Measurements from ENCODE around the gene ADAMTSL3.

The ADAMTSL3 gene

GRCh38 chr15:83930392-83931212 lies 276.7 kb downstream of the ADAMTSL3 start:
- Histone ChIP-seq H3K4me3 (ENCODE audit: severe bottlenecking) (no peak overlapping the region), H3K9me3 (ENCODE audit: severe bottlenecking) (no peaks in the 10 kb centered on the region), H3K27ac (ENCODE audit: poor library complexity, severe bottlenecking) (no peak overlapping the region), H3K36me3 (ENCODE audit: low read depth) (no peaks in the 10 kb centered on the region), H3K4me1 (ENCODE audit: insufficient read depth, poor library complexity, severe bottlenecking) (peaks cover 3% of the 10 kb centered on the region), H3K27me3 (ENCODE audit: insufficient read depth, poor library complexity, severe bottlenecking) (no peaks in the 10 kb centered on the region)
- DNase-seq (ENCODE audit: low spot score) (no peak), ATAC-seq (ENCODE audit: low read depth) (peak; percentile 67; the same call in 2 of the 3 replicates)
- TF ChIP-seq CTCF (IDR thresholded peaks at IDR 0.05; ENCODE audit: poor library complexity, severe bottlenecking) = no peak

- ATAC-seq (ENCODE audit: low read depth) (no peak), DNase-seq (ENCODE audit: low spot score) (no peak)
- no peaks in the 10 kb centered on the region for H3K9me3 ChIP-seq (ENCODE audit: severe bottlenecking)
- no peaks in the 10 kb centered on the region for H3K36me3 ChIP-seq (ENCODE audit: low read depth)
- no peak overlapping the region for H3K27ac ChIP-seq (ENCODE audit: poor library complexity, severe bottlenecking)
- TF ChIP-seq CTCF (IDR thresholded peaks at IDR 0.05; ENCODE audit: poor library complexity, severe bottlenecking) = no peak
- peaks cover 2% of the 10 kb centered on the region for H3K4me1 ChIP-seq (ENCODE audit: insufficient read depth, poor library complexity, severe bottlenecking)
- H3K4me3 ChIP-seq (ENCODE audit: severe bottlenecking) = no peak overlapping the region
- no peaks in the 10 kb centered on the region for H3K27me3 ChIP-seq (ENCODE audit: insufficient read depth, poor library complexity, severe bottlenecking)
Measured at GRCh38 chr15:83935774-83936173, 281.9 kb downstream of the ADAMTSL3 start.

- H3K4me1 ChIP-seq (ENCODE audit: insufficient read depth, poor library complexity, severe bottlenecking) = peaks cover 13% of the 10 kb centered on the region
- H3K27me3 ChIP-seq (ENCODE audit: insufficient read depth, poor library complexity, severe bottlenecking) = no peaks in the 10 kb centered on the region
- H3K4me3 ChIP-seq (ENCODE audit: severe bottlenecking) = no peak overlapping the region
- ATAC-seq (ENCODE audit: low read depth) (no peak), DNase-seq (ENCODE audit: low spot score) (no peak)
- H3K9me3 ChIP-seq (ENCODE audit: severe bottlenecking) = no peaks in the 10 kb centered on the region
- TF ChIP-seq CTCF (IDR thresholded peaks at IDR 0.05; ENCODE audit: poor library complexity, severe bottlenecking) = no peak
- no peaks in the 10 kb centered on the region for H3K36me3 ChIP-seq (ENCODE audit: low read depth)
- no peak overlapping the region for H3K27ac ChIP-seq (ENCODE audit: poor library complexity, severe bottlenecking)
Measured at GRCh38 chr15:83940136-83940535, 286.2 kb downstream of the ADAMTSL3 start.

GRCh38 chr15:83943043-83943442 lies 289.1 kb downstream of the ADAMTSL3 start:
- H3K4me3 ChIP-seq (ENCODE audit: severe bottlenecking) = no peak overlapping the region
- H3K9me3 ChIP-seq (ENCODE audit: severe bottlenecking) = no peaks in the 10 kb centered on the region
- peaks cover 13% of the 10 kb centered on the region for H3K4me1 ChIP-seq (ENCODE audit: insufficient read depth, poor library complexity, severe bottlenecking)
- no peaks in the 10 kb centered on the region for H3K27me3 ChIP-seq (ENCODE audit: insufficient read depth, poor library complexity, severe bottlenecking)
- TF ChIP-seq CTCF (IDR thresholded peaks at IDR 0.05; ENCODE audit: poor library complexity, severe bottlenecking) = no peak
- ATAC-seq (ENCODE audit: low read depth) (0 out of 3 replicates have a peak, but pooled peaks have one; percentile 34), DNase-seq (ENCODE audit: low spot score) (no peak)
- H3K27ac ChIP-seq (ENCODE audit: poor library complexity, severe bottlenecking) = peak overlapping the region; percentile 40
- H3K36me3 ChIP-seq (ENCODE audit: low read depth) = no peaks in the 10 kb centered on the region

DNA sequence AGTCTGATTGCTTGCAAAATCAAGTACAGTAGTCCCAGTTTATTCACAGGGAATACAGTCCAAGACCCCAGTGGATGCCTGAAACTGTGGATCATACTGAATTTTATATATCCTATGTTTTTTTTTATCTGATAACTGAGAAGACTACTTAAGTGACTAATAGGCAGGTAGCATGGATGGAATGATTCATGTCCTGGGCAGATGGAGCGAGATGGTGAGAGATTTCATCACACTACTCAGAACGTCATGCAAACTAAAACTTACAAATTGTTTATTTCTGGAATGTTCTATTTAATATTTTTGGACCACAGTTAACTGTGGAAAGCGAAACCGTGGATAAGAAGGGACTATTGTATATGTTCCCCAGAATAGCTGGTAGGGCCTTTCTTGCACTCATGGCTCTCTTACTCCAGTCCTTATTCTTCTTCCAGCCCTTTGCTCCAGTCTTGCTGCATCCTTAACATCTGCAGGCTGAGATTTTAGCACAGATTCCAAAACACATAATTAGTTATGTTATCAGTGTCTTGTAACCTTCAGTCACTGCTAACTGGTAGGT lies 290.0 kb downstream of the ADAMTSL3 start:
- DNase-seq (ENCODE audit: low spot score) (no peak), ATAC-seq (ENCODE audit: low read depth) (peak; percentile 93)
- Histone ChIP-seq H3K9me3 (ENCODE audit: severe bottlenecking) (no peaks in the 10 kb centered on the region), H3K27ac (ENCODE audit: poor library complexity, severe bottlenecking) (peak overlapping the region; percentile 40), H3K4me1 (ENCODE audit: insufficient read depth, poor library complexity, severe bottlenecking) (peaks cover 13% of the 10 kb centered on the region), H3K36me3 (ENCODE audit: low read depth) (no peaks in the 10 kb centered on the region), H3K27me3 (ENCODE audit: insufficient read depth, poor library complexity, severe bottlenecking) (no peaks in the 10 kb centered on the region), H3K4me3 (ENCODE audit: severe bottlenecking) (no peak overlapping the region)
- TF ChIP-seq CTCF (IDR thresholded peaks at IDR 0.05; ENCODE audit: poor library complexity, severe bottlenecking) = no peak
